Activated CD8-positive, alpha-beta memory T cell treated with anti-CD3 and anti-CD28 coated beads for 24 hours (primary cell): ENCODE measurements around the gene PTPRN2.

ENCODE experiments used
- DNase-seq: peaks from one replicate; pipeline ENCODE4 v3.0.0-alpha.2; 2020

The PTPRN2 gene

GRCh38 chr7:158576050-158576762 is 11.4 kb downstream of the PTPRN2 start:
- DNase-seq = no peak

- no peak for DNase-seq
Measured at GRCh38 chr7:158574308-158575036, 13.2 kb downstream of the PTPRN2 start.

- no peak for DNase-seq
Measured at GRCh38 chr7:158573310-158573709, 14.3 kb downstream of the PTPRN2 start.

- no peak for DNase-seq
Measured at GRCh38 chr7:158572000-158572828, 15.4 kb downstream of the PTPRN2 start.

- DNase-seq = no peak
Measured at GRCh38 chr7:158570449-158571170, 17.0 kb downstream of the PTPRN2 start.

- DNase-seq = no peak
Measured at GRCh38 chr7:158569858-158570323, 17.7 kb downstream of the PTPRN2 start.

GRCh38 chr7:158568974-158569857 is 18.4 kb downstream of the PTPRN2 start:
- DNase-seq = no peak

- DNase-seq = no peak
Measured at GRCh38 chr7:158567153-158567603, 20.4 kb downstream of the PTPRN2 start.

- no peak for DNase-seq
Measured at GRCh38 chr7:158564663-158565035, 23.0 kb downstream of the PTPRN2 start.

GRCh38 chr7:158563911-158564662 is 23.5 kb downstream of the PTPRN2 start:
- no peak for DNase-seq

GRCh38 chr7:158563051-158563450 is 24.6 kb downstream of the PTPRN2 start:
- no peak for DNase-seq

- no peak for DNase-seq
Measured at GRCh38 chr7:158562517-158562916, 25.1 kb downstream of the PTPRN2 start.

- DNase-seq = no peak
Measured at GRCh38 chr7:158561659-158562058, 26.0 kb downstream of the PTPRN2 start.

- DNase-seq = no peak
Measured at GRCh38 chr7:158560386-158560785, 27.2 kb downstream of the PTPRN2 start.

GRCh38 chr7:158559356-158559755 is 28.3 kb downstream of the PTPRN2 start:
- DNase-seq = no peak

- no peak for DNase-seq
Measured at GRCh38 chr7:158558816-158559215, 28.8 kb downstream of the PTPRN2 start.

GRCh38 chr7:158557441-158557755 is 30.2 kb downstream of the PTPRN2 start:
- no peak for DNase-seq

GRCh38 chr7:158556721-158557440 is 30.7 kb downstream of the PTPRN2 start:
- DNase-seq = no peak

GRCh38 chr7:158555034-158555520 is 32.5 kb downstream of the PTPRN2 start:
- DNase-seq = no peak

GRCh38 chr7:158550886-158551452 is 36.7 kb downstream of the PTPRN2 start:
- DNase-seq = no peak
